ENCODE data around the gene GLB1L2.

DNA sequence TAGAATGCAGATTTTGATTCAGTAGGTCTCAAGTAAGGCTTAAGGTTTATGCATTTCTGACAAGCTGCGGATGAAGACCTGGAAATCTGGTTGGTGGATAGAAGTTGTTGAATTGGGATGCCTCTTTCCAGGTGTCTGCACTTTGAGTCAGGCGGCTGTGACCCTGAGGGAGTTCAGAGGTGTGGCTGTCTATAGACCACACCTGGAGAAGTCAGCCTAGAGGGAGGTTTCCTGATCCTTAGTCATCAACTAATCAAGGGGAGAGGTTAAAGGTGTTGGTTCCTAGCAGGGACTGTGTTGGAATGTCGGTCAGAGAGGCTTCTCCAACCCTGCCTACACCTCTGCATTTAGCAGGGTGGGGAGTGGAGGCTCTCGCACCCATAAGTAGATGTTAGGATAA, 8.0 kb downstream of the GLB1L2 start:
- TF ChIP-seq, protein P1, sequence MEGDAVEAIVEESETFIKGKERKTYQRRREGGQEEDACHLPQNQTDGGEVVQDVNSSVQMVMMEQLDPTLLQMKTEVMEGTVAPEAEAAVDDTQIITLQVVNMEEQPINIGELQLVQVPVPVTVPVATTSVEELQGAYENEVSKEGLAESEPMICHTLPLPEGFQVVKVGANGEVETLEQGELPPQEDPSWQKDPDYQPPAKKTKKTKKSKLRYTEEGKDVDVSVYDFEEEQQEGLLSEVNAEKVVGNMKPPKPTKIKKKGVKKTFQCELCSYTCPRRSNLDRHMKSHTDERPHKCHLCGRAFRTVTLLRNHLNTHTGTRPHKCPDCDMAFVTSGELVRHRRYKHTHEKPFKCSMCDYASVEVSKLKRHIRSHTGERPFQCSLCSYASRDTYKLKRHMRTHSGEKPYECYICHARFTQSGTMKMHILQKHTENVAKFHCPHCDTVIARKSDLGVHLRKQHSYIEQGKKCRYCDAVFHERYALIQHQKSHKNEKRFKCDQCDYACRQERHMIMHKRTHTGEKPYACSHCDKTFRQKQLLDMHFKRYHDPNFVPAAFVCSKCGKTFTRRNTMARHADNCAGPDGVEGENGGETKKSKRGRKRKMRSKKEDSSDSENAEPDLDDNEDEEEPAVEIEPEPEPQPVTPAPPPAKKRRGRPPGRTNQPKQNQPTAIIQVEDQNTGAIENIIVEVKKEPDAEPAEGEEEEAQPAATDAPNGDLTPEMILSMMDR (conservative IDR thresholded peaks at IDR 0.05; ENCODE audit: low read length) = no peak
- no peak for TF ChIP-seq EZH2phosphoT487 (IDR thresholded peaks at IDR 0.05; ENCODE audit: borderline replicate concordance)
